DND-41 (cell line): ENCODE data around the gene IMPDH1.

Source experiments
- ATAC-seq: fragments of 200-7000 bp; cut with Tn5 transposase; 3 replicates; pipeline ENCODE4 v1.9.1; 2021; ENCODE audit warnings: low read depth; ENCODE audit not compliant: insufficient read depth
- DNase-seq: peaks from one replicate; pipeline ENCODE4 v3.0.0-alpha.2; 2020
- H2AFZ ChIP-seq: 2 replicates; pipeline ENCODE4 v1.6.0; 2012; ENCODE audit warnings: low read depth, low read length
- H3K27ac ChIP-seq: 2 replicates; pipeline ENCODE4 v1.5.1; 2012; ENCODE audit warnings: low read length, inconsistent platforms
- H3K27me3 ChIP-seq: fragments of 200-600 bp; sonication (generic); 2 replicates; pipeline ENCODE4 v1.6.0; 2012; ENCODE audit warnings: low read length, mild to moderate bottlenecking, inconsistent platforms; ENCODE audit not compliant: insufficient read depth, poor library complexity
- H3K36me3 ChIP-seq: 2 replicates; pipeline ENCODE4 v1.5.1; 2012; ENCODE audit warnings: low read length, inconsistent platforms; ENCODE audit not compliant: insufficient read depth
- H3K4me1 ChIP-seq: 2 replicates; pipeline ENCODE4 v1.5.1; 2012; ENCODE audit warnings: mild to moderate bottlenecking, low read length; ENCODE audit not compliant: insufficient read depth
- H3K4me2 ChIP-seq: 2 replicates; pipeline ENCODE4 v1.6.0; 2012; ENCODE audit warnings: mild to moderate bottlenecking, moderate library complexity, low read length, inconsistent platforms; ENCODE audit not compliant: insufficient read depth
- H3K4me3 ChIP-seq, 2 experiments: fragments of 200-600 bp in 1 of 2; shearing (Covaris generic) in 1 of 2; 2 replicates each; pipeline ENCODE4 v1.5.1; 2012 to 2016; ENCODE audit warnings: inconsistent platforms in 2 of 2, low read length in 2 of 2, mild to moderate bottlenecking in 2 of 2, low read depth in 1 of 2, moderate library complexity in 1 of 2
- H3K79me2 ChIP-seq: 2 replicates; pipeline ENCODE4 v1.6.0; 2012; ENCODE audit warnings: low read length, inconsistent platforms; ENCODE audit not compliant: insufficient read depth
- H3K9ac ChIP-seq: 2 replicates; pipeline ENCODE4 v1.6.0; 2012; ENCODE audit warnings: low read depth, mild to moderate bottlenecking, inconsistent platforms, low read length, moderate library complexity
- H3K9me3 ChIP-seq: 2 replicates; pipeline ENCODE4 v1.5.1; 2012; ENCODE audit warnings: low read length, moderate library complexity, mild to moderate bottlenecking, inconsistent platforms; ENCODE audit not compliant: insufficient read depth, severe bottlenecking
- H4K20me1 ChIP-seq: 2 replicates; pipeline ENCODE4 v1.6.0; 2012; ENCODE audit warnings: low read length; ENCODE audit not compliant: insufficient read depth
- CTCF ChIP-seq: IDR thresholded peaks from 2 replicates; pipeline ENCODE4 v1.5.1; 2012; ENCODE audit warnings: borderline replicate concordance, low read length, moderate library complexity, mild to moderate bottlenecking; ENCODE audit not compliant: poor library complexity, severe bottlenecking; ENCODE audit errors: extremely low read depth
- EZH2 ChIP-seq: IDR thresholded peaks from 3 replicates; pipeline ENCODE4 v1.6.1; 2012; ENCODE audit warnings: borderline replicate concordance, low read depth, mild to moderate bottlenecking, moderate library complexity, low read length, inconsistent platforms; ENCODE audit not compliant: severe bottlenecking

The IMPDH1 gene

GRCh38 chr7:128356546-128357216 is 53.1 kb downstream of the IMPDH1 start:
- Histone ChIP-seq H3K27me3 (peaks cover 22% of the 10 kb centered on the region), H2AFZ (no peak overlapping the region), H3K79me2 (no peaks in the 10 kb centered on the region), H3K36me3 (no peaks in the 10 kb centered on the region), H4K20me1 (no peaks in the 10 kb centered on the region), H3K4me2 (no peak overlapping the region), H3K4me1 (peaks cover 18% of the 10 kb centered on the region), H3K27ac (no peak overlapping the region), H3K9me3 (no peaks in the 10 kb centered on the region), H3K4me3 (no peak overlapping the region), H3K9ac (no peak overlapping the region)
- DNase-seq = no peak
- ATAC-seq = no peak
- no peak for TF ChIP-seq EZH2
- no peak for TF ChIP-seq CTCF

GRCh38 chr7:128353610-128354009 is 56.2 kb downstream of the IMPDH1 start:
- Histone ChIP-seq H2AFZ (no peak overlapping the region), H3K79me2 (no peaks in the 10 kb centered on the region), H3K27ac (no peak overlapping the region), H4K20me1 (no peaks in the 10 kb centered on the region), H3K27me3 (peaks cover 11% of the 10 kb centered on the region), H3K9ac (no peak overlapping the region), H3K4me1 (no peaks in the 10 kb centered on the region), H3K9me3 (no peaks in the 10 kb centered on the region), H3K4me2 (no peak overlapping the region), H3K36me3 (no peaks in the 10 kb centered on the region), H3K4me3 (no peak overlapping the region)
- ATAC-seq = no peak
- TF ChIP-seq EZH2 = no peak
- no peak for TF ChIP-seq CTCF
- no peak for DNase-seq

- no peak overlapping the region for H2AFZ ChIP-seq
- H3K27me3 ChIP-seq = peaks cover 7% of the 10 kb centered on the region
- DNase-seq (no peak), ATAC-seq (no peak)
- no peak overlapping the region for H3K4me3 ChIP-seq
- TF ChIP-seq CTCF = no peak
- no peak for TF ChIP-seq EZH2
- H3K36me3 ChIP-seq = no peaks in the 10 kb centered on the region
- no peaks in the 10 kb centered on the region for H3K79me2 ChIP-seq
- no peak overlapping the region for H3K9ac ChIP-seq
- no peak overlapping the region for H3K4me2 ChIP-seq
- H3K27ac ChIP-seq = no peak overlapping the region
- no peaks in the 10 kb centered on the region for H3K9me3 ChIP-seq
- no peaks in the 10 kb centered on the region for H3K4me1 ChIP-seq
- no peaks in the 10 kb centered on the region for H4K20me1 ChIP-seq
Observed at GRCh38 chr7:128353189-128353588, 56.6 kb downstream of the IMPDH1 start.

- H3K9me3 ChIP-seq = no peaks in the 10 kb centered on the region
- no peaks in the 10 kb centered on the region for H3K79me2 ChIP-seq
- DNase-seq (no peak), ATAC-seq (no peak)
- H2AFZ ChIP-seq = no peak overlapping the region
- no peak overlapping the region for H3K4me2 ChIP-seq
- H3K27ac ChIP-seq = no peak overlapping the region
- H4K20me1 ChIP-seq = no peaks in the 10 kb centered on the region
- H3K4me3 ChIP-seq = no peak overlapping the region
- TF ChIP-seq CTCF (no peak), EZH2 (no peak)
- H3K4me1 ChIP-seq = no peaks in the 10 kb centered on the region
- H3K9ac ChIP-seq = no peak overlapping the region
- no peaks in the 10 kb centered on the region for H3K36me3 ChIP-seq
- peaks cover 5% of the 10 kb centered on the region for H3K27me3 ChIP-seq
Observed at GRCh38 chr7:128352636-128353035, 57.1 kb downstream of the IMPDH1 start.
